ENCODE data around the gene NRN1L. TPM values are rescaled to one million over a fixed set of nuclear protein-coding genes. Genes with fewer than 3 reads are reported as not detected.

NRN1L gene
- total RNA-seq, 1 experiment from 2014 or later, result 1.3 TPM

DNA sequence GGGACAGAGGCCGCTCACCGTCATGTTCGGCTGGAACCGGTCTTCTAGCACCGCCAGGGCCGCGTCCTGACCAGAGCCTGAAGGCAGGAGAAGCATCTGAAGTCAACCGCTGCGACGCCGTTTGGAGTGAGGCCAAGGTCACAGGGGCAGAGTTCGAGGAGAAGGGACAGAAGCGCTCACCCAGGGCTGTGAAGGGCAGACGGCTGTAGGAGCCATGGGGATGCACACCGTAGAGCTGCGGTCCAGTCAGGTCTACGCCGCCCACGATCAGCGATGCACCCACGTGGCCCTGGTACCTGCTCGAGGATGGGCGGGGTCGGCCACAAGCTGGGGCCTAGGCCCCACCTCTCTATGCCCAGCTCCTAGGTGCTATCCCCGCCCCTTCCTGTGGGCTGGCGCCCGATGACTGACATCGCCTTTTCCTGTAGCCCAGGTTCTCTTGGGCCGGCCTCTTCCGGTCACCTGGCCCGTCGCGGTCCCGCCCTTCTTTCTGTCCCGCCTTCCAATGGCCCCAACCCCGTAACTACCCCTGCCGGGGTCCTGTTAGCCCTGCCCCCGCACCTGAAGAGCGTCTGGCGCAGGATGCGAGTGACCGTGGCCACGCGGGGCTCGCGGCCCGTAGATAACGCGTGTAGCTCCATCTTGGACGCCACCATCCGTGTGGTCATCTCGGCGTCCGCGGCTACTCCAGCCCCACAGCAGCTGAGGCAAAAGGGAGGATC is 50.9 kb downstream of the NRN1L start:
- DNase-seq (ENCODE audit: low read depth), result peak; percentile 88

Other genes with a start within 250 kb of the NRN1L start
- 0.10 and 0.12 TPM in 2 replicates for gene CARMIL2, start 239.7 kb upstream of the NRN1L start, total RNA-seq (2014; rRNA removed; shearing (Covaris generic))
- gene ACD, start 224.6 kb upstream of the NRN1L start, total RNA-seq (2014; rRNA removed; shearing (Covaris generic)), result 42.8 and 47.2 TPM in 2 replicates
- 1.6 and 1.9 TPM in 2 replicates for gene PARD6A, start 223.9 kb upstream of the NRN1L start, total RNA-seq (2014; rRNA removed; shearing (Covaris generic))
- 13.6 and 14.8 TPM in 2 replicates for gene ENKD1, start 218.1 kb upstream of the NRN1L start, total RNA-seq (2014; rRNA removed; shearing (Covaris generic))
- 6.4 and 7.5 TPM in 2 replicates for gene C16orf86, start 218.1 kb upstream of the NRN1L start, total RNA-seq (2014; rRNA removed; shearing (Covaris generic))
- gene GFOD2, start 165.6 kb upstream of the NRN1L start, total RNA-seq (2014; rRNA removed; shearing (Covaris generic)), result 11.1 and 12.4 TPM in 2 replicates
- gene RANBP10, start 78.3 kb upstream of the NRN1L start, total RNA-seq (2014; rRNA removed; shearing (Covaris generic)), result 2.6 and 2.9 TPM in 2 replicates
- 0.49 TPM in 1 of 2 replicates, not detected in the other for gene TSNAXIP1, start 78.0 kb upstream of the NRN1L start, total RNA-seq (2014; rRNA removed; shearing (Covaris generic))
- 36.2 and 41.8 TPM in 2 replicates for gene THAP11, start 42.6 kb upstream of the NRN1L start, total RNA-seq (2014; rRNA removed; shearing (Covaris generic))
- 392 and 459 TPM in 2 replicates for gene NUTF2, start 38.0 kb upstream of the NRN1L start, total RNA-seq (2014; rRNA removed; shearing (Covaris generic))
- gene CENPT, start 37.2 kb upstream of the NRN1L start, total RNA-seq (2014; rRNA removed; shearing (Covaris generic)), result 28.5 and 31.2 TPM in 2 replicates
- 39.7 and 42.4 TPM in 2 replicates for gene EDC4, start 11.8 kb upstream of the NRN1L start, total RNA-seq (2014; rRNA removed; shearing (Covaris generic))
- 4.7 and 5.5 TPM in 2 replicates for gene PSKH1, start 8.4 kb downstream of the NRN1L start, total RNA-seq (2014; rRNA removed; shearing (Covaris generic))
- 0.24 and 0.98 TPM in 2 replicates for gene CTRL, start 47.0 kb downstream of the NRN1L start, total RNA-seq (2014; rRNA removed; shearing (Covaris generic))
- 75.7 and 107 TPM in 2 replicates for gene PSMB10, start 52.0 kb downstream of the NRN1L start, total RNA-seq (2014; rRNA removed; shearing (Covaris generic))
- 3.1 and 6.0 TPM in 2 replicates for gene LCAT, start 59.2 kb downstream of the NRN1L start, total RNA-seq (2014; rRNA removed; shearing (Covaris generic))
- 23.6 and 37.0 TPM in 2 replicates for gene SLC12A4, start 83.8 kb downstream of the NRN1L start, total RNA-seq (2014; rRNA removed; shearing (Covaris generic))
- gene DPEP3, start 95.6 kb downstream of the NRN1L start, total RNA-seq (2014; rRNA removed; shearing (Covaris generic)), result not detected in 2 replicates
- not detected in 2 replicates for gene DPEP2, start 114.6 kb downstream of the NRN1L start, total RNA-seq (2014; rRNA removed; shearing (Covaris generic))
- gene DPEP2NB, start 131.0 kb downstream of the NRN1L start, total RNA-seq (2014; rRNA removed; shearing (Covaris generic)), result not detected in 2 replicates
- gene DDX28, start 138.3 kb downstream of the NRN1L start, total RNA-seq (2014; rRNA removed; shearing (Covaris generic)), result 6.6 and 9.3 TPM in 2 replicates
- gene DUS2, start 138.4 kb downstream of the NRN1L start, total RNA-seq (2014; rRNA removed; shearing (Covaris generic)), result 18.7 and 18.9 TPM in 2 replicates
- gene NFATC3, start 200.5 kb downstream of the NRN1L start, total RNA-seq (2014; rRNA removed; shearing (Covaris generic)), result 22.0 and 22.5 TPM in 2 replicates